HG03457 (cell line): ENCODE measurements around the gene KCTD1.
A peak's percentile ranks its signal among the peaks of the same experiment; 100 is the strongest.

ENCODE experiments used
- ATAC-seq: cut with Tn5 transposase; IDR thresholded peaks from one replicate; pipeline ENCODE4 v1.9.1; 2021; ENCODE audit warnings: moderate number of reproducible peaks; ENCODE audit not compliant: unreplicated experiment

The KCTD1 gene

DNA sequence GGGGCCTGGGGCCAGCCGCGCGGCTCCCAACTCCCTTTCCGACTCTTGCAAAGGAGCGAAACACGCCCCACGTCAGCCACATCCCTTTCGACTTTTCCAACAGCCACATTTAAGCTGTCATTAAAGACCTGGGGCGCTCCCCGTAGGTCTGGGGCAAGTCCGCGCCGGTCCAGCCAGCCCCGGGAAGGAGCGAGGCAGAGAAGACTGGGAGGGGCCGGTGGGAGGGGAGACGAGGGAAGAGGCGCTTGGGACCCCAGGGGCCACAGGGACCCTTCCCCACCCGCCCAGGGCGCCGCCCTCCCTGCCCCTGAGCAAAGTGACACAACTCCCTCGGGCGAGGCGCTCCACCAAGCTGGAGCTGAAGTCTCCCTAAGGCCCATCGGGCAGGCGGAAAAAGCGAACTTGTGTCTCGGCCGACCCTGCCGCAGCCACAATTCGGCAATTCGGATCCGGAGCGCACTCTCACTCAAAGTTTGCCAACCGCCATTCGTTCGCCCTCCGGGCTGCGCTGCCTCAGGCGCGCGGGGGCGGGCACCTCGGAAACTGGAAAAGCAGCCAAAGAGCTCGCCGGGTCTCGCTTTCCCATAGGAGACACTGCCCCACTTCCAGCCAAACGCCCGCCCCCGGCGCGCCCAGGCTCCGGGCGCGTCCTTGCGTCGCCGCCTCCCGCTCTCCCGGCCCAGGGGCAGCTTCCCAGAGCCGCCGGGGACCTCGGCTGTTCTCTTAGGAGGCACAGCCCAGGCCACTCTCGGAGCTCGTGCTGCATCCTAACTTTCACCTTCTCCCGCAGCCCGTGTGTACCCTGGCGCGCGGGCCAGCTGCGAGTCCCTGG is 1.1 kb upstream of the KCTD1 start:
- ATAC-seq, result no peak

DNA sequence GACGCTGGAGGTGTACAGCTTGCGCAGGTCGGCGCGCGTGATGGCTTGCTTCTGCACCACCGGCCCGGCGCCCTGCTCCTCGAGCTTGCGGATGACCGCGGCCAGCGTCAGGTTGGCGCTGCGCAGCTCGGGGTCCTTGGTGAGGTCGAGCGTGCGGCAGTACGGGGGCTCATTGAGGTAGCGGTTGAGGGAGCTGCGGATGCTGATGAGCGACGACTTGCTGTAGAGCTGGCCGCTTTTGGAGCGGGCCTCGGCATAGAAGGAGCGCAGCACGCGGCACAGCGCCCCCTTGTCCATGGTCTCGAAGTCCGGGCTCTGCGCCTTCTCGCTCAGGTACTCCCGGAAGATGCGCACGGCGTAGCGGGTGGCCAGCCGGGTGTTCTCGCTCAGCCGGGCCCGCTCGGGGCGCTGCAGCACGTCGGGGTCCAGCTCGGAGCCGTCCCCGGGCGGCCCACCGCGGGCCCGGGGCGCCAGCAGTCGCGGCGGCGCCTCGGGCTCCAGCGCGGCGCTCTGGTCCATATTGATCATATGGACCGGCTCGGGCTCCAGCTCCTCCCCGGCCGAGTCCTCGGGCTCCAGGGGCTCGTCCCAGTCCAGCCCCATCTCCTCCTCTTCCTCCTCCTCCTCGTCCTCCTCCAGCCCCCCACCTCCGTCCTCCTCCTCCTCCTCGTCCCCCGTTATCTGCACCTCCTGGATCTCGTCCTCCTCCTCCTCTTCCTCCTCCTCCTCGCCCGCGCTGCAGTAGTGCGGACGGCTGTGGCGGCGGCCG is 523 bp downstream of the KCTD1 start:
- peak; percentile 70 for ATAC-seq

DNA sequence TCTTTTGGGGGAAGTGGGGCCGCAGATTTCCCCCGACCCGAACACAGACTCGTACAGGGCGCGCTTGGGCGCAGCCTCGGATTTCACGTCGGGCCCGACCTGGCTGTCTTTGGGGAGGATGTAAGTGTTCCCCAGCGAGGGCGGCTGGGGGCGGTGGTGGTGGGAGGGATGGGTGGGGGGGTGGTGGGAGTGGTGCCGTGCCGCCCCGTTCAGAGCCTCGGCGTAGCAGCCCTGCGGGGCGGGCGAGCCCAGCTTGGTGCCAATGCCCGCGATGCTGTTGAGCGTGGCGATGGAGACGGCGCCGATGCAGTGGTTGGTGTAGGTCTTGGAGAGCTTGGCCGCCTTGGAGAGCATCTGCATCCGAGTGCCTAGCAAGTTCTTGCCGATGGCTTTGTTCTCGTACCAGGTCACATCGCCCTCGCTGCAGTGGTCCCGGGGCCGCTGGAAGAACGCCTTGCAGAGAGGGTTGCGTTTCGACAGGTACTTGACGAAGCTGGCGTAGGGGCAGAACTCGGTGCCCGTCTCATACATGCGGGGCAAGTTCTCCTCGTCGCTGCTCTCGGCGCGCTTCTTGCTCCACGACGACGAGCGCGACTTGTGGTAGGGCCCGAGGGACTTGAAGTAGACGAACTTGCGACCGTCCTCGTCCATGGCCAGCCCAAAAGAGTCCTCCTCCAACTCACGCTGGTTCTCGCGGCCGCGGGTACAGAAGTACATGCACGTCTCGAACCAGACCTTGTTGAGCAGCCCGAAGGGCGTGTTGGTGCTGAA is 1.3 kb downstream of the KCTD1 start:
- no peak for ATAC-seq

DNA sequence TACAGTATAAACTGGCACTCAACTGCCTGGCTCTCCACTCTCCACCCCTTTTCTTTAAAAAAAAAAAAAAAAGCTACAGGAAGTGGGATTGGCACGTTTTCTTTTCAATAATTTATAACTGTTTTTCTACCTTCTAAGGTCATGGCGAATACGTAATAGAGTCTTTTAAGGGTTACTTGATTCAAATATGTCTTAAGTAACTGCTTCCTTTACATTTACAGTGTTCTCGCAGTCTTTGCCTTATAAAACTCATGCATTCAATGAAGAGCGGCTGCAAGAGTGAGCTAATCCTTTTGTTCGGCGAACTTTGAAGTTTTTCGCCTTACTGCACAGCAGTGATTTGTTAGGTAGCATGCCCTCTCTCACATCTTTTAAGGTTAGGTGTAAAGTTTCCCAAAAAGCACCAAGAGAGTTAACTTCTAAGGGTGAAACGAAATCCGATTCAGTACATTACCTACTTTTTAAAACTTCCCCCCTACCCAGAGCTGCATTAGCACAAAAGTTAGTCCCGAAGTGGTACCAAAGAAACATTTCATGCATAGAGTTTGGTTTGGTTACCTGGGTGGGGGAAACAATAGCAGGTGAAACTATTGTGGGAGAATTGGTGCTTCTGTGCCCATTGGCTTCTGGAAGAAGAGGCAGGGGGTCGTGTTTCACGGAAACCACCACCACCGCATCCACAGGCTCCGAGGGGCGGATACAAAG is 2.0 kb downstream of the KCTD1 start:
- no peak for ATAC-seq

DNA sequence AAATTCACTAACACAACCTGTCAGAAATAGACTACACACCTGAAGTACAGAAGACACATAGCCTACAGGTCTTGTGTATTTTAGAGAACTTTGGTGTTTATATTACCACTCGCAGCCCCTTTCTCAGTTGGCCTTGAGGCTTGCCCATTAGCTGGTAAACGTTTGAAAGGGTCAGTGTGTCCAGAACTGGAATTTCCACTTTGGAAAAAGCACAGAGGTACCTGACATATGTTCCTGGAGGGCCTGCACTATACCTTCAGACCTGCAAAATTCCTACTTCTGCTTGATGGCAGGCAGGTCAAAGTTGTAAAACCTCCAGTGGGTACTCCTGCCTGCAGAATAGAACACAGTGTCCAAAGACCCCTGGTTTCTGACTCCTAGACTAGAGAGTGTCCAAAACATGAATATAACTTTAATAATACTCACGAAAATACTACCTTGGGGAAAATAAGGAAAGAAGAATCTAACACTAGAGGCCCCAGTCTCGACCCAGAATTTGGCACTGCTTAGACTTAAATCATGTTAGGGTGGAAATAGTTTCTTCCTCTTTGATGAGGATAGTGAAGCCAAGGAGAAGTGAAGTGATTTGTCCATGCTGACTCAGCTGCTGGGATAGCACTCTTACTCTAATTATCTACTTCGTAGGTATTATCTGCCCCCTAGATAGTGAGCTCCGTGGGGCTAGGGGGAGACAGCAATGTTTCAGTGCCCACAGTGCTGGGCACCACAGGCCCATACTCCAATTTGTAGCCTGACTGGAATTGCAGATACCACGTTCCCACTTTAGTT is 2.8 kb downstream of the KCTD1 start:
- no peak for ATAC-seq

DNA sequence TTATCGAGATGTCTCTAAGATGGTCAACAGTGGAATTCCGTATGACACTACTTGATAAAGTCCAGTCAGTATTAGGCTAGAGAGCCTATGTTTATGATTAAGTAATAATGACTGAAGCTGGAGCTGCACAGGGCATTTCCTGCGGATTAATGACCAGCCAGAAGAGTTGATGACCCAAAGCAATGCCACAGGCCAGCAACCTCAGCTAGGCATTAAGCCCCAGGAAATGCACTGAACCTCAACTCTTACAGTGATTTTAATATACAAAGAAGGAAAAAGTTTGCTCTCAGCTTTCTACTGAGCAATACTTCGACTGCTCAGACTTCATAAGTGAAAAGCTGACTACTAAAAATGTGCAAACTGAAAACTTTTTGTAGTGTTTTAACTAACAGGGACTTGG is 3.9 kb downstream of the KCTD1 start:
- ATAC-seq, result no peak

DNA sequence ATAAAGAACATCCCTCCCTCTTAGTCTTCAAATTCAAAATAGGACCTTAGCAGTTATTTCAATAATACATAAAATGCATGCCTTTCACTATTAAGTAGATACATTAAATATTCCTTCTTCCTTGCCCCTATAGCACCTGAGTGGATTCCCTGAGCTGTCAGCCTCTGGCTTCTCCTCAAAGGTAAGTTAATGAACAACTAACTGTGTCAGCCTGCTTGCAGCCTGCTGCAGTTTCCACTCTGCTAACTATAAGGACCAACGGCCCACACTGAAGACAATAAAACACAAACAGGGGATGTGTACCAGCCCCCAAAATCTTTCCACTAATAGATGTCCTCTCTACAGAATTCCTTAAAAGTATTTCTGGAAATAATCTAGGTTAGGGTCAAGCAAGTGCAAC is 5.0 kb downstream of the KCTD1 start:
- ATAC-seq, result no peak

DNA sequence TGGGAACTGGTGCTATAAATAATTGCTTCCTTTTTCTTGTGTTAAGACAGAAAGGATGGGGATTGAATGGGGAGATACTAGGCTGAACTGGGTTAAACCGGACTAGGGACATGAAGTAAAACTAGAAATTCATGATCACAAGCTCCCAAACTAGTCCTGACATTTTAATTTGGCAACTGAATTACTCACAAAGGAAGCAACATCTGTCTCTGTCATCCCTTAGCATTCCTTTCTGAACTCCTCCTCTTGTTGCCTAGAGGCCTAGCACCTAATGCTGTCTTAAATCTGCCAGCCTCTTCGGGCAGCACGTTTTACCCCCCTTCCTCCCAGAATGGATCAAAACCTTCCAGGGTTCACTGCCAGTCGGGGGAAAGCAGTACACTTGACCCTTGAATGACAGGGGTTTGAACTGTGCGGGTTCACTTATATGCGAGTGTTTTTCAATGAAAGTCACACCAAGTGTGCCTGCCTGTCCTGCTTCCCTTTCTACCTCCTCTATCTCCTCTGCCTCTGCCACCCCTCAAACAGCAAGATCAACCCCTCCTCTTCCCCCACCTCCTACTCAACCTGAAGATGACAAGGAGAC is 8.2 kb downstream of the KCTD1 start:
- no peak for ATAC-seq

DNA sequence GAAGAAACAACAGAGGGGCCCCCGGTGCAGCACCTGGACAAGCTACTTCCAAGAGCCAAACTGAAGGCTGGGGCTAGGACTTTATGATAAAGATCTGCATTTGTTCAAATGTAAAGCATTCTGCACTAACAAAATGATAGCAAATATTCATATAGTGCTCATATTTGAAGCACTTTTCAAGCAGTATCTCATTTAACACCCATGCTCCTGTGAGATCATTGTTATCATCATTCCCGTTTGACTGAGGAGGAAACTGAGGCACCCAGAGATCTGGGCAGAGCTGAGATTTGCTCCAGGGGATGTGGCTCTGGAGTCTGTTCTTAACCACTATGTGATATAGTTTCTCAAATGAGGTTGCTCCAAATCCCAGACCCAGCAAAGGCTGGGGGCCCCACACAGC is 9.8 kb downstream of the KCTD1 start:
- ATAC-seq, result no peak

DNA sequence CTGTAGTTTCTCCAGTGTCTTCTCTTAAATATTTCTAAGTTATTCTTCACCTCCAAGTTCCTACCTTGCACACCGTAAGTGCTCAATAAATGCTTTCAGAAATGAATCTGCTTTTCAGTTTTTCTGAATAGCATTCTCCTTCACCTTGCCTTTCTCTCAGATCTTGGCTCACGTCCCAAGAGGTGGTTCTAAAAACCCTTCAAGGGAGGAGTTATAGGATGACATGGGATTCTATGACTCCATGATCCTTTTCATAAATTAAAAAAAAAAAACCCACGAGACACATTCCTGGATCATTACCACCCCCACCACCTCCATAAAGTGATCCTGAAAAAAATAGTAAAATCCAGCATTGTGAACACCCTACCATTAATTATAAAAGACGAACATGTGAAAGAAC is 11.7 kb downstream of the KCTD1 start:
- no peak for ATAC-seq

DNA sequence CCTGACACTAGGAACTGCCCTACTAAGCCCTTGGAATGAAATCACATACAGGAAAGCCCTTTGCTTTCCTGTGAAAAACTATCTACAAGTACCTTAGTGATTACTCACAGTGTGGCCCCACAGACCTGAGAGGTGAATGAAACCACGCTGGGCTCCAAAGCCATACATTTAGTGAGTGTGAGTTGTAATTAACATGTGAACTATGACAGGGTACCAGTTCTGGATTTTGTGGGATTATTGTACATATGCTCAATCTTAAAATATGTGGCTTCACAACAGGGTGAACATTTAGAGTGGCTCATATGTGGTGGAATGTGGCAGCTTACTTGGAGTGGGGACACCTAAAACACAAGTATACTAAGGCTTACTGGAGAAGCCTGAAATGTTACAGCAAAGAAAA is 12.3 kb downstream of the KCTD1 start:
- ATAC-seq, result no peak

DNA sequence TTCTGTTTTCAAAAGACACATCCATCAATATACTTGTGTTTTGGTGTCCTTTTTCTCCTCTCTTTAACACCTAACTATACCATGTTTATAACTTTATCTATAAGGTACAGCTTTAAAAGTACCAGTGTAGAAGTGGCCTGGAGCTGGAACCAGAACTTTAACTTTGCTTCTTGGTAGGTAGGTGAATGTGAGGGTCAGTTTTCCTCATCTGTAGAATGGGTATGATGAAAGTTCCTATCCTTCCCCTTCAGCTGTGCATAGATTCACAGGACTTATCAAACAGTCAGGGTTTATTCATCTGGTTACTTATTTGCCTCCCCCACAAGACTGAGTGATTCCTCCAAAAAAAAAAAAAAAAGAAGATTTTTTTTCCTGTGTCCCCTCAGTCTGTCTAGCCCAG is 12.7 kb downstream of the KCTD1 start:
- ATAC-seq, result no peak

DNA sequence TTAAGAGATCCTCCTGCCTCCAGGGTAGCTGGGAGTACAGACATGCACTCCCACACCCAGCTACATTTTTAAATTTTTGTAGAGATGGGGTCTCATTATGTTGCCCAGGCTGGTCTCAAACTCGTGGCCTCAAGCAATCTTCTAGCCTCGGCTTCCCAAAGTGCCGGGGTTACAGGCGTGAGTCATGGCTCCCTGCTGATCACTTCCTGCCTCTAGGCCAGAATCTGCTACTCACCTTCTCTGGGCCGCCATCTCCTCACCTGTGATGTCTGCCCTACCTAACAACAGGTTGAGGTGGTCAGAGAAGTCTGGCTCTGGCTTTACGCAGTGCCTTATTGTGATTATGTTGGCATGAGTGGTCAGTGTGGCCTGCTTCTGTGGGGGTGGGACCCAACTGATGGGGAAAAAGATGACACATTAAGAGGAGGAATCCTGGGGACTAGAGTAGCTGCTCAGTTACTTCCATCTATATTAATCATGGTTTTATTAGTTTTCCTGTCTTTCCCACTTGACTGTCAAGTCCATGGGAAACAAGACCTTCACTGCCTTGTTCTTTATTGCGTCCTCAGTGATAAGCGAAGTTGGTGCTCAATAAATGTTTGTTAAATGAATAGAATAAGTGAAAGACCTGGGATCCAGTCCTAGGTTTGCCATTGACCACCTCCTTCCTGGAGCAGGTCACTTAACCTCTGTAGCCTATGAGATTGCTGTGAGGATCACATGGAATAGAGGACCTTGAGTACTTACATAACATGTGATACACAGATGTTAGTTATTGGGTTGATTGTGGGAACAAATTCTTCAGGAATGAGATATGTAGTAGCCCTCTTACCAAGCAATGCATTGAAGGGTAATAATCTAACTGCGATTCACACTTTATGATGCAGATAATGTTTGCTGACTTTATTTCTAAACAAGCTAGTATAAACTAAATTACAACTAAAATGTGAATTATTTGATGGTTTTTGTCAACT is 15.7 kb downstream of the KCTD1 start:
- no peak for ATAC-seq

DNA sequence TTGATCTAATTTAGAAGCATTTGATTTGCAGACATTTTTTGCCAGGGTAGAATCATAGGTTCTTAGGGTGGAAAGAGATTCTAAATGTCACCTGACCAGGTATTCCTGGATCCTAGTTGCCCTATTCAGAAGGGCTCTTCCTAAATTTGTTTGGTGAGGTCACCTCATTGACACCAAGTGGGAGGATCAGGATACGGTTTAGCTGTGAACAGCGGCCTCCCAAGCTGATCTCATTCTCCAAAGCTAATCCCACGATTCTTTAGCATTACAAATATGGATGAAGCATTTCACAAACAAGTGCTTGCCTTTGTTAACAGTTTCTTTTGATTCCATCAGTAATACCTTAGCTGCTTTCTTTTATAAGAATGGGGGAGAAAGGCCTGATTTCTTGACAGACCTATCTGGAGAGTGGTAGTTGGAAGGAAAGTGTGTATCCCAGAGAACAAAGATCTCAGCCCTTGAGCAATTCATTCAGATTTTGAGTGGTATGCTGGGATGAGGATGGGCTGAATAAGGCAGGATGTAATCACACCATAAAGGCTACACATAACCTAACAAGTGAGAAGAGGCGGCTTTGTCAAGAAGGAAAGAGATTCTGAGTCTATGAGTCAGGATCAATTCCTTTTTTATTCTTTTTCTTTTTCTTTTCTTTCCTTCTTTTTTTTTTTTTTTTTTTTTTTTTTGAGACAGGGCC is 16.6 kb downstream of the KCTD1 start:
- ATAC-seq, result no peak

DNA sequence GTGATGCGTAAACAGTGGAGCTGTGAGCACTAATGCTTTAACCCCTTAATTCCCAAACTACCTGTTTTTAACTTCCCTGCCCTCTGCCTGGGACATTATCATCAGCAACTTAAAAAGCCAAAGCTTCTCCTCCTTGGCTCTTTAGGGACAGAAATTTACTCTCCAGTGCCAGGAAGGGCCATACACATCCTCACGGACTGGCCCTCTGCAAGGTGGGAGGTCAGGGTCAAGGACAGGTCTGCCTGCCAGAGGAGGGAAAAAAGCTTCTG is 21.5 kb downstream of the KCTD1 start:
- no peak for ATAC-seq

DNA sequence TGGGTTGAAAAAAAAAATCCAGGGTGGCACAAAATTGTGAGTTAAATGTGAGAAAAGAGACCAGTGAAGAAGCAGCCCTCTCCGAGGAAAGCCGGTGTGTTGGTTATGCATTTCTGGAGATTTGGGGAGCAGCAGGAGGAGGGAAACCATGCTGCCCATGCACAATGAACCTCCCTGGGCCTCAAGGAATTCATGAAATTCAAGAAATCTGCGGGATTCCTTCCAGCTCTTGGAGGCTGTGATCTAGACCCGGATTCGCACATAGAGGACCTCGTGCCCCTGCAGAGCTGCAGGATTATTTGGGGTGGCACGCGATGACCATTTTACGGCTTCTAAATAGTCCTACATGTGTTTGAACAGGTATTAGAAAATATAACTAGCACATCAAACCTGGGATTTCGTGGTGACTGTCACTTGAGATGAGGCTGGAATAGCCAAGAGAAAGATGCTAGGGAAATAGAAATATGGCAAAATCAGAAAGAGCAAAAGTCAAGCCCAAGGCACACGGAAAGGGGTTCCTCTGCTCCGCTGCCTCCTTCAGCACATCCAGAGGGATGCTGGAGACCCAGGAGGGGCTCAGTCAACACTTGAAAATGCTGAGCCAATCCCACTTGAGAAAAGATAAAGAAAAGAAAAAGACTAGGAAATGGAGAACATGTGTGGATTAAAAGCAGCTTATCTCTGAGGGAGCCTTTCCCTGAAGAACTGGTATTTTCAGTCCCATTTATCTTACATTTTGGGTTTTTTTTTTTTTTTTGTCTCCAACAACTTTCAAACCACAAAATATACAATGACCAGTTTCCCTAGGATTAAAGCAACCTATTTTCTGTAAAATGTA is 22.0 kb downstream of the KCTD1 start:
- no peak for ATAC-seq

DNA sequence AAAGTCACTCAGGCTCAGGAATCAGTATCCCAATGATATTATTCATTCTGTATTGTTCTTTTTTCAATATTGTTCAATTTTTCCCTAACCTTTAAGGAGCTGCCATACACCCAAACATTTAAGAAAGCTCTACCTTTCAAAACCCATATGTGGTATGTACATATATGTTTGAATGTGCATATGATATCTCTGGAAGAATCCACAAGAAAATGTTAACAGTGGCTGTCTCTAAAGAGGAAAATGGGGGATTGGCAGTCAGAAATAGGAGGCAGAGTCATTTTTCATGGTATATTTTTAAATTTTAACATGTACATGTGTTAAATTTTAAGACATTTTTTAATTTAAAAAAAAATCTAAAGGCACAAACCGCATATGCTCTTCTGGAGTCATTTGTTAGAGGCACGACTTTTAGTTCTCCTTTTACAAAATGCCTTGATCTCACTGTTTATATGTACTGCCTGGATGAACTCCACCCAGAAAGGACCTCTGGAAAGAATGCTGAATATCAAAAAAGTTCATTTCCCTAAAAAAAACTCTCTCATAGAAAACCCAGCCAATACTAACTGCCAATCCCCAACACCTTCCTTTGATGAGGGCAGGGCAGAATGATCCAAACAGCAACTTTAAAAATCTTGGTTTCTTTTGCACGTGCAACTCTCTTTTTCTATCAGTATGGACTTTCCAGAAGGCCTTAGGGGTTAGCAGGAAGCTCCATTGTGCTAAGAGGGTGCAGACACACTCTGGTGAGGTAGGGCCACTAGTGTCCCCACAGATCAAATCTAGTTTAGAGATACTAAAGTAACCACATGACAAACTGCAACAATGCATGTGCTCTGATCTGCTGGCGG is 23.6 kb downstream of the KCTD1 start:
- no peak for ATAC-seq
